GM12875 (cell line): ENCODE results near the gene NEO1.

Experiments
- H3K4me3 ChIP-seq: one replicate; pipeline ENCODE4 v1.5.1; 2011; ENCODE audit warnings: low read depth, low read length, control low read depth
- TF ChIP-seq, protein P1 (sequence below): IDR thresholded peaks from 2 replicates; pipeline ENCODE4 v1.5.1; 2011; ENCODE audit warnings: low read depth, mild to moderate bottlenecking, control low read depth, inconsistent platforms, low read length, moderate library complexity, borderline replicate concordance; ENCODE audit not compliant: insufficient read depth

The NEO1 gene

DNA sequence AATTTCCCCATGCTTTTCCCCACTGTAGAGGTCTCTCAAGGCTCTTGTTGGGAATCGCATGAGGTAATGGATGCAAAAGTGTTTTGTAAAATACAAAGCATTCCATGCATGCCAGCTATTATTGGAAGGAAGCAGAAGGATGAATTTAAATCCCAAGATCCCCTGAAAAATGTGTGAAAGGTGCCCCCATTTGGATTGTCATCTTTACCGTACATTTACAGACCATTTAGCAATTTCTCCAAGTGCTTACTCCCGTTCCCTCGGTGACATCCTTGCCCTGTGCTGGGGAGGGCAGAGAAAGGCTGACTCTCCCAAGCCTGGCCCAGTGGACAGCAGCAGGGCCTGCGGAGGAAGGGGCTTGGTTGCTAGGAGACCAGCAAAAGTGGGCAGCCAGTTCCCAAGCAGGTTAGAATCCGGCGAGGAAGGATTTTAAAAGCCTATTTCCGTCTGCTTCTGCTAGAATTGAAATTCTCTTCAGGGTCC, 31.1 kb upstream of the NEO1 start:
- TF ChIP-seq, protein P1, sequence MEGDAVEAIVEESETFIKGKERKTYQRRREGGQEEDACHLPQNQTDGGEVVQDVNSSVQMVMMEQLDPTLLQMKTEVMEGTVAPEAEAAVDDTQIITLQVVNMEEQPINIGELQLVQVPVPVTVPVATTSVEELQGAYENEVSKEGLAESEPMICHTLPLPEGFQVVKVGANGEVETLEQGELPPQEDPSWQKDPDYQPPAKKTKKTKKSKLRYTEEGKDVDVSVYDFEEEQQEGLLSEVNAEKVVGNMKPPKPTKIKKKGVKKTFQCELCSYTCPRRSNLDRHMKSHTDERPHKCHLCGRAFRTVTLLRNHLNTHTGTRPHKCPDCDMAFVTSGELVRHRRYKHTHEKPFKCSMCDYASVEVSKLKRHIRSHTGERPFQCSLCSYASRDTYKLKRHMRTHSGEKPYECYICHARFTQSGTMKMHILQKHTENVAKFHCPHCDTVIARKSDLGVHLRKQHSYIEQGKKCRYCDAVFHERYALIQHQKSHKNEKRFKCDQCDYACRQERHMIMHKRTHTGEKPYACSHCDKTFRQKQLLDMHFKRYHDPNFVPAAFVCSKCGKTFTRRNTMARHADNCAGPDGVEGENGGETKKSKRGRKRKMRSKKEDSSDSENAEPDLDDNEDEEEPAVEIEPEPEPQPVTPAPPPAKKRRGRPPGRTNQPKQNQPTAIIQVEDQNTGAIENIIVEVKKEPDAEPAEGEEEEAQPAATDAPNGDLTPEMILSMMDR = no peak

GRCh38 chr15:73022161-73022560, 30.1 kb upstream of the NEO1 start:
- H3K4me3 ChIP-seq = no peak overlapping the region
- TF ChIP-seq, protein P1 = no peak

More for the DNA sequence above, 31.1 kb upstream of the NEO1 start:
- no peak overlapping the region for H3K4me3 ChIP-seq

DNA sequence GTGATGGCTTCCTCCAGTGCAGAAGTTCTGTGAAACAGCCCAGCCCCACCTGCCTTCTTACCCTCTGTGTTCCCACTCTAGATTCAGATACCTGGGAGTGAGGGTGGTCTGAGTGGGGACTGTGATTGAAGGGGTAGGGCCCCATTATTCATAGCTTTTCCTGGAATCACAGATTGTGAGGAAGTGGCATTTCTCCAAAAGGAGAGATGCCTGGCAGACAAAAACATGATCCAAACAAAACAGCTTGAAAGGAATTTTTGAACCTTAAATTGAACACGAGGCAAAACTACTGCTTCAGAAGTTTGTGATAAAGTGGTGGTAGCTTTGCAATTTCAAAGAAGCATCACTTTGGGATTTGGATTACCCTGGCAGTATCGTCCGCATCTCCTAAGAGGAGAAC, 29.2 kb upstream of the NEO1 start:
- TF ChIP-seq, protein P1 = no peak
- no peak overlapping the region for H3K4me3 ChIP-seq

GRCh38 chr15:73024168-73024567, 28.1 kb upstream of the NEO1 start:
- H3K4me3 ChIP-seq = no peak overlapping the region
- TF ChIP-seq, protein P1 = no peak

DNA sequence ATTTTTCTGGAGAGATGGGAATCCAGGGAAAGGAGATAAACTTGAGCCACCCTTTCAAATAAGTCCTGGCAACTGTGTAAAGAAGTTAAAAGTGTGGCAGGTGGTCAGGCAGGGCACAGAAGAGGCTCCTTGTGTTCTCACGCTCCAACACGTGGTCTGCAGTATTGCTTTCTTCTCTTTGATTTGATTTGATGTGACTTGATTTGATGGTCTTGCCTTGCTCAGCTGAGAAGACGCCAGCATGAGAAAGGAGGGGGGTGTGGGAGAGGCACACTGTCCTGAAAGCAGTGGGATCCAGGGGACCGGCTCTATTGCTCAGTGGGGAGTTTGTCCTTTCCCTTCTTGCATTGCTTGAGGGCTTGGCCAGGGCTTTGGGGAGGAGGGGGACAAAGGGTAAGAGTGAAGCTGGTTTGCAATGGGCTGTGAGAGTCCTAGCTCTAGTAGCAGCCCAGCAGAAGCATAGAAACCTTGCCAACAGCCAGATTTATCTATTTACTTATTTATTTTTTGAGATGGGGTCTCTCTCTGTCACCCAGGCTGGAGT, 25.7 kb upstream of the NEO1 start:
- H3K4me3 ChIP-seq = no peak overlapping the region
- TF ChIP-seq, protein P1 = no peak

GRCh38 chr15:73028031-73028430, 24.2 kb upstream of the NEO1 start:
- no peak overlapping the region for H3K4me3 ChIP-seq
- TF ChIP-seq, protein P1 = no peak

GRCh38 chr15:73028831-73029451, 23.3 kb upstream of the NEO1 start:
- TF ChIP-seq, protein P1 = no peak
- no peak overlapping the region for H3K4me3 ChIP-seq
